NCI-H82 (cell line): ENCODE measurements around the gene DDN.

Source experiments
- DNase-seq: peaks from one replicate; lab custom pipeline; 2025; lab: John Stamatoyannopoulos, UW

DDN gene

DNA sequence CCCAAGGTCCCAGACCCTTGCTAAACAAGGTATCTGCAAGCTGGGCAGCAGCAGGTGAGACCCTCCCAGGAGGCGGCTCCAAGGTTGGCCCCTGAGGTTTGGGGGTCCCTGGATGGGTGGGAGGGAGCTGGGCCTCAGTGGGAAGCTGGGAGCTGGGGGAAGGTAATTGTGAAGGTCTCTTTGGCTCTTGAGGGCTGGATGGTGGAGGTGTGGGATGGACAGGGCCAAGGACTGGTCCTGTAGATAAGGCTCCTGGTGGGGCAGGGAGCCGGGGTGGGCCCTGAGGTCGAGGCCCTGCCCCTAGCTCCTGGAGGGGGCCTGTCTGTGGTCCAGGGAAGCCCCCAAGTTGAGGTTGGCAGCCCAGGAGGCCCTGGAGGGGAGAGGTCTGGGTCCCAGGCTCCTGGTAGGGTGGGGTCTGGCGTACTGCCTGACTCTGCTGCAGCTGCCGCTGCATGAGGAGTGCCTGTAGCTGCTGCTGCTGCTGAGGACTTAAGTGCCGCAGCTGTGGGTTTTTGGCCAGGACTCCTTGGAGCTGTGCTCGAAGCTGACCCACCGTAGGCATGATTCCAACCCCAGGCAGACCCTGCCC, 32.5 kb upstream of the DDN start:
- no peak for DNase-seq

DNA sequence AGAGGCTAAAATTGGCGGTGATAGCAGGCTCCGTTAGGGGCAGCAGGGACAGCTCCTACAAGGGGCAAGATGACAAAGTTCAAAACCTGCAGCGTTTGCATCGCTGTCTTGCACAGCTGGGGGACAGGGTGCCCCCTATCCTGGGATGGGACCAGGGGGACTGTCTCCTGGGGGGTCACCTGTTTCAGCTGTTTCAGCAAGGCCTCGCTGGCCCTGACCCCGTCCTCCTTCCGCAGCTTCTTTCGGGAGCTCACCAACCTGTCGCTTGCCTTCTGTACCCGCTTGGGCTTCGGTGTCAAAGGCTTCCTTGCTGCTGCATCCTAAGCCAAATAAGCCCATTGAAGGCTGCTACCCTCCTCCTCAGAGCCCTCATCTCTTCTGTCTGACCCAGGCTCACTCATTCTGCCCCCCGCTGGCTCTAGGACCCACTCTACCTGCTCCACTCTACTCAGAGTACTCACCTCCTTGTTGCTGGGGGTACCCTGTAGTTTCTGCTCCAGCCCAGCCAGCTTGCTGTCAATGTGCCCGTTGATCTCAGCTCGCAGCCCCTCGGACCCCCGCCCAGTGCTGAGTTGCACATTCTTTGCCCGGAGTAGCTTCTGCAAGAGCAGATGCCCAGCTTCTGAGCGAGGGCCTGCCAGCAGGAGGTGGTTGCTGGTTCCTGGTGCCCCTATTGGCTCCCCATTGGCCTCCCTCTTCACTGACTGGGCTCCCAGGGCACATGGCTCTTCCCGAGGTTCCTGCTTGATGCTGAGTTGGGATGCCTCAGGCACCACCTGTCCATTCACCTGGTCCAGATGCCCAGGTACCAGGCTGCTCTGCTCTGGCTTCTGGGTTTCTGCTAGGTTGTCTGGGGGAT, 31.8 kb upstream of the DDN start:
- no peak for DNase-seq

DNA sequence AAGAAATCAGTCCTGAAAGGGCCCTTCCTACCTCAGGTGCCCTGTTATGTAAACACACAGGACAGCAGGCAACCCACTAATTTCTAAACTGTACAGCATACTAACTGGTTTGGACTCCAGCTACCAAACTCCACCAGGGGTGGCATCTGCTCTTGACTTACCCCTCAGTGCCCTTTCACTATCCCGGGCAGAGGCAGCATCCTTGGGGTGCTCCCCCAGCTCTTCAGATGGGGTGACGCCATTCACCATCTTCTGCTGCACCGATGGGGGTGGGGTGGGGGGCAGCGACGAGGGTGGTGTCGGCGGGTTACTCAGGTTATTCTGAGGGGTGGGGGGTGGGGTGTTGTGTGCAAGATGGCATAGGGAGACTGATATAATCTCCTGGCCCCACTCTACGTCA, 30.9 kb upstream of the DDN start:
- no peak for DNase-seq

DNA sequence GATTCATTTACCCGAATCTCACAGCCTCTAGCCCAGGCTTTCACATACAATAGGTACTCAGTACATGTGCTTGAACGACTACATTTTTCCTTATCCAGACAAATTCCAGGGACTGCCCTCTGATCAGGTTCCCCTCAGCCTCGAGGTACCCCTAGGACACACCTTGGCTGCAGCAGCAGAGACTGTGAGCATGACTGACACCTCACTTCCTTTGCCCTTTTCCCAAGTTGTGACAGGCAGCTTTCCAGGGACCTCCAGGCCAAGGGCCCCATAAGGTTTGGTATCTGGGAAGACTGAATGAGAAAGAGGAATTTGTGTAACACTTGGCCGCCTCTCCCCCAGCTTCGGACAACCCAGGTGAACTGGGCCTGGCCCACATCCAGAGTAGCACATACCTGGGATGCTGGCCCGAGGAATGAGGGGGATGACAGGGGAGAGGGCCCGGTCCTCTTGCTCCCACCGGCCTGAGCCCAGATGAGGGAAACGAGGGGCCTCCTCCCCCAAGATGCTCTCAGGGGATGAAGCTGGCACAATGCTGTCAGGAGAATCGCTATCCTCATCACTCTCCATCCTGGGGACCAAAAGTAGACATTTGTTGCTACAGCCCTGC, 29.6 kb upstream of the DDN start:
- DNase-seq = no peak

DNA sequence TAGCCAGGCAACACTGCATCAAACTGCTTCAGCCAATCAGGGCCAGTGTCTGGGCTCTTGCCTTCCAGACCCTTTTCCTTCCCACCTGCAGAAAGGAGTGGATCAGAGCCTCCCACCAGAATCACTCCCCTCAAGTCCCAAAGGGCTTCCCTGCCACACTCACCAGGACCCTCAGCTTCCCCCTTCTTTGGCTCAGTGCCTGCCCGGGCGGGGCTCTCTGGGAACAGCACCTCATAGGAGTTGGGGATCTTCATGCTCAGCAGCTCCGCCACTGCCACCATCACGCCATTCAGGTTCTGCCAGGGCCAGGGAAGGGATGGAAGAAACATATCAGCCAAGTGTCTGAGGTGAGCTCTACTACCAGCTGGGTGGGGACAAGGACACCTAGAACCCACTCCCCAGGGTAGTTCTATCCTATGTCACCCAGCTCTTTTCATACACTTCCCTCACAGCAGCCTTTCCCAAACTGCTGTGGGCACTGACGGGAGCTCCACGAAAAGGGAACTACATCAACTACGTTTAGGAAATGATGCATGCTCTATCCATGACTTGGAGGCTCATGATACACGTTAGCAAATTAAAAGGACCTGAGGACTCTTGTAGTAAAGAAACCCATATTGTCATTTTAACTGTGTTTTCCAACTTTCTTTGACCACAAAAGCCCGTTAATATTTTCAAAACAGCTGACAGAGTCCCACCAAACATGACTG, 28.8 kb upstream of the DDN start:
- DNase-seq = no peak

DNA sequence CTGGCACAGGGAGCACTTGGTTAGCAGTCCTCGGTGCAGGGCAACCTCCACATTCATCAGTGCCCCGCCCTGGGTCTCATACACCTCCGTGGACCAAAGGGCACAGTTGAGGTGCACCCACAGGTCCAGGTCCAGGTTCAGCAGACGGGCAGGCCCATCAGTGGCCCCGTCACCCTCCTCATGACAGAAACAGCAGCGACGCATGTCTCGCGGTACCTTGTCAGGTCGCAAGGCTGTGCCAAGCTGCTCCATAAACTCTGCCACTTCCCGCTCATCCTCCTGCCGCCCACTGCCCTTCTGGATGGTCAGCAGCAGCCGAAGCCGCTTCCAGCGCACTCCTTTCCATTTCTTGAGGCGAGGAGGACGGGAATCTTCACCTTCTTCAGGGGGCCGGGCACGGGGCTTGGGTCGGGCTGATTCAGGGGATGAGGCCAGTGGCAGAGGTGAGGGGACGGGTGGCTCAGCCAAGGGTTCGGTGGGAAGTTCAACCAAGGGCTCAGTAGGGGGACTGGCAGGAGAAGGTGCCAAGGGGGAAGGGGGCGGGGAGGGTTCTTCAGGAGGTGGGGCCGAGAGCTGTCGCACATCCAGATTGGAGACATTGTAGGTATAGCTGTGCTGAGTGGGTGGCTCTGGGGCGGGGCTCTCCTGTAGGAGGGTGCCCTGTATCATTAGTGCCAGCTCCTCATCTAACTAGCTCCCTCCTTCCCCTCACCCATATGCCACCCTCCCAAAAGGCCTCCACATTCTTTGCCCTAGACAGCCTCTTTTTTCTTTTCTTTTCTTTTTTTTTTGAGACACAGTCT, 27.7 kb upstream of the DDN start:
- no peak for DNase-seq

DNA sequence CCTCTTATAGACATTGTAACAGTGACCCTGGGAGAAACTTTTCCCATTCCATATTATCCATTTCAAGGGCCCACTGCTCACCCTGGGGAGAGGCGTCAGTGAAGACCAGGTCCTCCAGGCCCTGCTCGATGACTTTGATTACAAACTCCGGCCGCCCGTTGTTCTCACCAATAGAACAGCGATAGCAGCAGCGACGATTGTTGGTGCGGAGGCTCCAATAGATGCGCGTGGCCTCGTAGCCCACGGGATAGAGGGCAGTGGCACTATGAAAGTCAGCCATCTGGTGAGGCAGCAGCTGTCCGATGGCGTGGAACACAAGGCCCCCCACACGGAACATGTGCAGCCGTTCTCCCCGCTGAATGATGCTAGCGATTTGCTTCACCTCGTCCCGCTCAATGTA, 26.9 kb upstream of the DDN start:
- DNase-seq = no peak

DNA sequence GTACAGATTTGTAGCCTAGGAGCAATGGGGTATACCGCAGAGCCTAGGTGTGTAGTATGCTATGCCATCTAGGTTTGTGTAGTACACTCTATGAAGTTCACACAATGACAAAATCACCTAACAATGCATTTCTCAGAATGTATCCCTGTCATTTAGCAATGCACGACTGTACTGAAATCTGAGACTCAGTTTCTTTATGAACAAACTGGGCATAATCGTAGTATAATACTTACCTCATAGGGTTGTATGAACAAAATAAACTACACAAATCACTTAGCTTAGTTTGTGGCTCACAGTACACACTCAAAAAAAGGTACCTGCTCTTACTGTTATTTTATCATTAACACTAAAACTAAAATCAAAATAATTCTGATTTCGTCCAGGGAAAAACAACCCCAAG, 26.3 kb upstream of the DDN start:
- DNase-seq = no peak

DNA sequence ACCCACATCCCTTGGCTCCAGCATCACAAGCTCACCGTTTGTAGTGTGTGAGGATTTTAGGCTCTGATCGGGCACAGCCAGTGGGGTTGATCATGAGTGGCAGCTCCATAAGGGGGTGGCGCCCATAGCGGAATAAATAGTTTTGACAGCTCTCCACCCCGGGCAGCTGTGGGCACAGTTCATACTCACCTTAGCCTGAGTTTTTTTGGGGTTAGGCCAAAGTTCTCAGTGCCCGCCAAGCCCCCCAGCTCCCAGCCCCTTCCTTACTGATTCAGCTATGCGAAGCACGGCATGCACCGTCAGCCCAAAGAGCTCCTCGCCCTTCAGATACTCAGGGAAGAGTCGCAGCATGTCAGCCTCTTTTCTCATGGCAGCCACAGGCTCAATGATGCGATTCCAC, 25.4 kb upstream of the DDN start:
- DNase-seq = no peak

DNA sequence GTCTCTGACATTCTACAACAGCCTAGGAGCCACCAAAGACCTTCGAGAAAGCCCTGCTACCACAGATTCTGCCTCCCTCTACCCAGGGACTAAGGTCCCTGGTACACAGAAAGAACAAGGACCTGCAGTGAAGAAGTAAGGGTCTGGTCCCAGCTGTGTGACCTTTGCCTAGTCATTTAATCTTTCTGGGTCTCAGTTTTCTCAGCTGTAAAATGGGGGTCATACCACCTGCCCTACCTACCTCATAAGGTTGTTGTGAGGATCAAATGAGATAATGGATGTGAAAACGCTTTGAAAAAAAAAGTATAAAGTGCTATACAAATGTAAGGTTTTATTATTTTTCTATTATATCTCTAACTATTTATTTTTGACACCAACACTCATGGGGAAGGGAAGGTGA, 24.6 kb upstream of the DDN start:
- no peak for DNase-seq

DNA sequence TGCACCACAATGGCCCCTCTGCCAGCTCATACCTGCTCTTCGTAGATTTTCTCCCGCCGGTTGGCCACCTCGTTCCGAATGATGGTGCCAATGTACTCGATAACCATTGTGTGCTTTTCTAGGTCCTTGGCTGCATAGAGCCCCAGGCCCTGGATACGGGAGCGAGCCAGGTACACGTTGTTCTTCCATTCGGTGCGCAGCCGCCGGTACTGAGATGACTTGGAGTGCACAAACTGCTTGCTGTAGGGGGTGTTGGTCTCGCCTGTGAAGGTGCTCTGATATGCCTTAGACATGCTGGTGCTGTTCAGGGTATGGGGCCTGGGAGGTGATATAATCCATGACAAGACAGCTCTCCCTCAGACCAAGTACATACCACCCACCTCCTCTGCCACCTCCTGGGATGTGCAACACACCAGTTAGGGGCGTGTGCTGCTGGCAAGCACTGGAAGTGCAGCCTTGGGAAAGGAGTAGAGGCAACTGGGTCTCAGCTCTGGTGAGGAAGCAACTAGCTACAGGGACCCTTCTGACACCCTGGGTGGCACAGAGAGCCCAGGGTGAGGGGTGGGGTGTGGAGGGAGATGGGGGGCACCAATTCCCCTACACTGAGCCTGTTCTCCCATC, 23.5 kb upstream of the DDN start:
- DNase-seq = no peak

DNA sequence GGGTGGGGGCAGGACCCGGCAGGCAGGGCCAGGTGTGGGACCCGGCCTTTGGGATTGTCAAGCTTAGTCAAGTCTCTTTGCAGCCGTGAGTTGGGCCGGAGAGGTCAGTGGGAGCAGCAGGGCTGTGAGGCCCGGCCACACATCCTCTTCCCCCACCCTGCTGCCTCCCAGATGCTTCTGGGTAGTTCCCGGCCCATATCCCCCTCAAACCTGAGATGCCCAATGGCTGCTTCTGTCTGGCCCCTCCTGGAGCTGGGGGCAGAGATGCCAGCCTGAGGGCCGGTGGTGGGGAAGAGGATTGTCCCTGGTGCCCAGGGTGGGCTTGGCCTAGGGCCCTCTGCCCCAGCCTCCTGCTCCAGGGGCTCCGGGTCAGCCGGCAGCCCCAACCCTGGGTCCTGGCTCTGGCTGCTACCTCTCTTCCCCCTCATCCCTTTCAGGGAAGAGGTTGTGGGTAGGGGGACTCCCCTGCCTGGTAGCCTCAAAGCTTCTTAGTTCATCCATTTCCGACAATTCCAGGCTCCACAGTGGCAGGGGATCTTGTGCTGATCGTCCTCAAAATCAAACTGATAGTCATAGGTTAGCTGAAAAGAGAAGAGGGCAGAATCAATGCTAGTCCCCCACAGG, 22.2 kb upstream of the DDN start:
- no peak for DNase-seq

DNA sequence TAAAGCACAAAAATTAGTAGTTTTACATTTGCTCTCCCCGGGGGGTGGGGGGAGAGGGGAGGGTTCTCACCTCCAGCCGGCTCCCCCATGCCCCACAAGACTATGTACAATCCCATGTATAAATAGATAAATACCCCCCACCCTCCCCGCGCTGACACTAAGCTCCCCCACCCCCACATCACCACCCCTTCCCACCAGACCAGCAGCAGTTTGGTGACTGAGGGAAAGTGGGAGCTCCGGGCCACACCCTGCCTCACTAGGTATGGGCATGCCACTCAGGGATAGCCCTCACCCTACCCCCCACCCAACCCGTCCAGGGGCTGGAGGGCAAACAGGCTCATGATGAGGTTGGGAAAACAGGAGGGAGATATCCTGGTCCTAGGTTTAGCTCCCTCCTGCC, 21.3 kb upstream of the DDN start:
- DNase-seq = no peak

DNA sequence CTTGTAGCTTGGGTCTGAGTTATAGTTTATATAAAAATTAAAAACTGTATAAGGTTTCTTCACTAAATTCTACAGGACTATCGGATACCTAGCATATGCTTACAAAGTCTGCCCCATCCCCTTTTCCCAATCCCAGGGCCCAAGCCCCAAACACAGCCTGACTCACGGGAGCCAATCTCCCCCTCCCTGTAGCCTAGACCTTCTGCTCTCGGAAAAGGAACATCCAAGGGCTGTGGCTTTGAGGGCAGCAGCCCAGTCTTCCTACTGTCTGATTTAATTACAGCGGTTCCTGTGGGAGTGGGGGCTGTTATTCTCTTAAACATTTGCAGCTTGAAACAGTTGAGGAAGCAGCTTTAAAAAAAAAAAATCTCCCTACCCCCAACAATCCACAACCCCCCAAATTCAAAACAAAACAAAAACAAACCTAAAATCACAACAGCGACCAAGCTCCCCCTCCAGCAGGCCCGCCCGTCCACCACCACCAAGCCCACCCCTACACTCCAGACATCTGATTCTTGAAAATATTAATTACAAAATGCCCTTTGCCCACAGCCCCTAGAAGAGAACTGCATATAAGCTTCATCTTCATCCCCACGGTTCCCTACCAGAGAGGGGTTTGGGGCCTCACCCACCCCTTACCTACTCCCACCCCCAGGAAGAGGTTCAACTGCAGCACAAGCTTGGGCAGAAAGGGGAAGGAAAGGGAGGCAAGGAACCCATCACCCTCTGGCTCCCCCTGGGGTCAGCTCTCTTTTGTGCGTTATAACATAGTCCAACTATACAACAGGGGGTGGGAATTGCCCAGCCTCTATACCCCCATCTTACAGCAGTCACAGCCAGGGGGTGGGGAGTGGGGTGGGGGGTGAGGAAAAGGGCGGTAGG, 20.5 kb upstream of the DDN start:
- DNase-seq = peak; percentile 84

DNA sequence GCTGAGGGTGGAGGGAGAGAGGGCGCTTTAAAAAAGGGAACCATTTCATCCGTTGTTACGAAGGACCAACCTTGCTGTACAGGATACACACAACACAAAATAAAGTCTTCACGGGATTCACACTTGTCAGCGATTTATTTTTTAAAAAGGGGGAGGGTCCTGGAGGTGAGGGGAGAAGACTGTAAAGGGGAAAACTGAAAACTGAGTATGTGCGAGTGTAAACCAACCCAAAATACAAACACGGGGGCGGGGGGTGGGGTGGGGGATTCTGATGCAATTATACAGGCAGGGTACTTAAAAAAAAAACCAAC, 19.9 kb upstream of the DDN start:
- no peak for DNase-seq

DNA sequence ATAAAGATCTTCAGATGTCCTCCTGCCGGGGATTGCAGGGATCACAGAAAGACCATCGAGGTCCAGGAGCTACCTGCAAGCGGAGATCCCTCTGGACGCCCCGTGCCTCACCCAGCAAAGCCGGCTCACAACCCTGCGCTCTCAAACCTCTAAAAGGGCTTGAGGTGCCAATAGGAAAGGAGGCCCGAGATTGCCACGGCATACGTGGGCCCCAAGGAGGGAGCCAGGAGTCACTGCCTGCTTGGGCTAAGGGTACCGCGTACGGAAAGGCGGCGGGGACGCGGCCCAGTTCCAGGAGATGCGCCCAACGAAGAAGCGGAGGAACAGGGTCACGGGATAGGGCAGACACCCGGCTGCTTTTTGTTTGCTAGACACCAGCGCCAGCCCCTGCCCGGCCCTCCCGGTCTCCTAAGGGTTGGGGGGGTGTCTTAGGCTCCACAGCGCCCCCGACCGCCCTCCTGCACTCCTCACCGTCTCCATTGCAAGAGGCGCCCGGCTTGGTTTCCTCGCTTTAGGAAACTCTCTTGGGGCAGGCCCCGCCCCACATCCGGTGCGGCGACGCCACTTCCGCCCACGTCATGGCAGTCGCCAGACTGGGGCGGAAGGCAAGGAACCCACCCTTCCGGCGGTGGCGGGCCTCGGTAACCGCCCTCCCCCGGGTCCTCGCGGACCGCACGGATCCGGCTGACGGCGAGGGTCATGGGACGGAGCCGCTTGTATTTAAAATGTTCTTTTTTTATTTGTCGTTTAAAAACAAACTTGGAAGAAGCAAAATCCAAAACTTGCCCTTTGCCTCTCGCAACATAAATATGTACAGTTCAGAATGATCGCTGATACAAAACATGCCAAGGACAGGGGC, 19.3 kb upstream of the DDN start, which contains the start of gene PRKAG1:
Gene PRKAG1 (minus strand): TSS at position 516 of the 859 bp plus-strand sequence. CDS start 36 bp downstream, at position 480.
- DNase-seq = peak; percentile 99

DNA sequence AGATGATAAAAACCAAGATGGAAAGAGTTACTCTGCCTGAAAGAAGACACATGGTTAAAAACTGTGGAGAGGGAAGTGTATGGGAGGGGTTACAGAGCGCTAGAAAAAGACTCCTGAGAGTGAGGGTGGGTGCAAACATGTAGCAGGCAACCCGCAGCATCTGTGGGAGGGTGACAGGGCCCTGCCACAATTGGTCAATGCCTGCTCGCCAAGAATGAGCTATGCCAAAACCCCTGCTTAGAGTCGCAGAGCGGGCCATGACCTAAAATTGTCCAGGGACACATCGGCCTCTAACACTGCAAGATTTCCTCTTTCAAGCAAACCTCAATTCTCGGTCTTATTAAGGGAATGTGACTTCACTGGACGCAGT, 18.7 kb upstream of the DDN start:
- DNase-seq = peak; percentile 56

DNA sequence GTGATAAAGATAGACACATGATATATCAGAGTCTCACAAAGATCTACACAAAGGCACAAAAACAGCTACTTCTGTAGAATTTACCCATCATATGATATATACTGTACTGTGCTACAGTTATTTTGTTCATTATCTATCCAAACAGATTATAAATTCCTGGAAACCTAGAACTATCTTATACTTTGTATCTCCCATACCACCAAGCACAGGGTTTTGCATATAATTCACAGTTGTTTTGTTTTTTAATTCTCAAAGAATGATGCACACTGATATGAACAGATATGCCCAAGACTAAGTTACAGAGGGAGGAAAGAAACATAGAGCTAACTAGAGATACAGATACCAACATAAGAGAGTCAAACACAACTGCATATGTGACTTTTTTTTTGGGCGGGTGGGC, 16.0 kb upstream of the DDN start:
- DNase-seq = no peak

DNA sequence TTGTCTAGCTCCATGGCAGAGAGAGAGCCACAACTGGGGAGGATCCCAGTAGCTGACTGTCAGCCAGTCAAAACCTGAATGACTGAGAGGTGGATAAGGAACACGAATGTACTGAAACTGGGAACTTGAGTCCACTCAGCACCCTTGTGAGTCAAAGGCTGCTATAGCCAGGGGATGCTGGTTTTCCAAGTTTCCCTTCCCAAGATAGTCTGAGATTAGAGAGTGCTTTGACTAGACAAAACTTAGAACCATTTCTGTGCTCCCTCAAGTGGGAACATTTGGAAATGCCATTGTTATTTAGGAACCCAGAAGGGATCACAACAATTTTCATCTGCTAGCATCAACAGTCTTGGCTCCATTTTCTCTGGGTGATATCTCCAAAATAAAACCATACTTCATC, 15.4 kb upstream of the DDN start:
- peak; percentile 24 for DNase-seq
